ENCODE data around the gene HNRNPUL2. TPM values are rescaled to one million over a fixed set of nuclear protein-coding genes. Genes with fewer than 3 reads are reported as not detected.

Gene HNRNPUL2
- total and polyA plus RNA-seq, 9 of the 15 experiments (the other 6 are each of a cell fraction or from before 2014, with no cell fraction given), result 0.89 to 44.3 (median 15.2) TPM

DNA sequence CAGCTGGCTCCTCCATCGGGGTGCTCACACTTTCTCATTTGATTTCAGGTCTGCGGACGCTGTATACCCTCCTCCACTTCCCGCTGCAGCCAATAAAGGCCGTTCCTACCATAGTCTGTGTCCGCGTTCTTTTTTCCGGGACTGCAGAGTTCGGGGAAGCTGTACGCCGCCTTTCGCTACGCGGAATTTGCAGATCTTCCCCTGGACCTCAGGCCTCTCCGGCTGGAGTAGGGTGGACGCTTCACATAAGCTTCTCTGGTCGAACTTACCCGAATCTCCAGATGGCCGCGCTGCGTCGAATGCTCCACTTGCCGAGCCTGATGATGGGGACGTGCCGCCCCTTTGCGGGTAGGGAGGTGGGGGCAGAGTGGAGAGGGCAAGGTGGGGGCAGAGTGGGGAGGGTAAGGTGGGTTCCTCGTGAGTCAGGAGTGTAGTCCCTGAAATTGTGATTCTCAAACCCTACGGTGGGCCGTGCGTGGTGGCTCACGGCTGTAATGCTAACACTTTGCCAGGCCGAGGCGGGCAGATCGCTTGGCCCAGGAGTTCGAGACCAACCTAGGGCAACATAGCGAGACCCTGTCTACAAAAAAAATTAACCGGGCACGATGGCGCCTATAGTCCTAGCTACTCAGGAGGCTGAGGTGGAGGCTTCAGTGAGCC is 61.5 kb downstream of the HNRNPUL2 start (continued):
- TF ChIP-seq, protein P1, sequence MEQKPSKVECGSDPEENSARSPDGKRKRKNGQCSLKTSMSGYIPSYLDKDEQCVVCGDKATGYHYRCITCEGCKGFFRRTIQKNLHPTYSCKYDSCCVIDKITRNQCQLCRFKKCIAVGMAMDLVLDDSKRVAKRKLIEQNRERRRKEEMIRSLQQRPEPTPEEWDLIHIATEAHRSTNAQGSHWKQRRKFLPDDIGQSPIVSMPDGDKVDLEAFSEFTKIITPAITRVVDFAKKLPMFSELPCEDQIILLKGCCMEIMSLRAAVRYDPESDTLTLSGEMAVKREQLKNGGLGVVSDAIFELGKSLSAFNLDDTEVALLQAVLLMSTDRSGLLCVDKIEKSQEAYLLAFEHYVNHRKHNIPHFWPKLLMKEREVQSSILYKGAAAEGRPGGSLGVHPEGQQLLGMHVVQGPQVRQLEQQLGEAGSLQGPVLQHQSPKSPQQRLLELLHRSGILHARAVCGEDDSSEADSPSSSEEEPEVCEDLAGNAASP (IDR thresholded peaks at IDR 0.05), result no peak
- TF ChIP-seq FOSL1 (tag; conservative IDR thresholded peaks at IDR 0.05), result no peak; the same call in 1 of the 2 replicates
- no peak for TF ChIP-seq EP400 (IDR thresholded peaks at IDR 0.05)
- TF ChIP-seq, protein P2, sequence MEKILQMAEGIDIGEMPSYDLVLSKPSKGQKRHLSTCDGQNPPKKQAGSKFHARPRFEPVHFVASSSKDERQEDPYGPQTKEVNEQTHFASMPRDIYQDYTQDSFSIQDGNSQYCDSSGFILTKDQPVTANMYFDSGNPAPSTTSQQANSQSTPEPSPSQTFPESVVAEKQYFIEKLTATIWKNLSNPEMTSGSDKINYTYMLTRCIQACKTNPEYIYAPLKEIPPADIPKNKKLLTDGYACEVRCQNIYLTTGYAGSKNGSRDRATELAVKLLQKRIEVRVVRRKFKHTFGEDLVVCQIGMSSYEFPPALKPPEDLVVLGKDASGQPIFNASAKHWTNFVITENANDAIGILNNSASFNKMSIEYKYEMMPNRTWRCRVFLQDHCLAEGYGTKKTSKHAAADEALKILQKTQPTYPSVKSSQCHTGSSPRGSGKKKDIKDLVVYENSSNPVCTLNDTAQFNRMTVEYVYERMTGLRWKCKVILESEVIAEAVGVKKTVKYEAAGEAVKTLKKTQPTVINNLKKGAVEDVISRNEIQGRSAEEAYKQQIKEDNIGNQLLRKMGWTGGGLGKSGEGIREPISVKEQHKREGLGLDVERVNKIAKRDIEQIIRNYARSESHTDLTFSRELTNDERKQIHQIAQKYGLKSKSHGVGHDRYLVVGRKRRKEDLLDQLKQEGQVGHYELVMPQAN (IDR thresholded peaks at IDR 0.05; ENCODE audit: borderline replicate concordance), result peak; percentile 32; the same call in 1 of the 2 replicates
- TF ChIP-seq CBX3 (IDR thresholded peaks at IDR 0.05; ENCODE audit: borderline replicate concordance in 1 of 2, low read length in 2 of 2), result no peak
- no peak for TF ChIP-seq ZNF699 (CRISPR knock-in tag; IDR thresholded peaks at IDR 0.05; ENCODE audit: insufficient replicate concordance)
- TF ChIP-seq TSC22D4 (tag; IDR thresholded peaks at IDR 0.05), result no peak
- TF ChIP-seq, protein P3, sequence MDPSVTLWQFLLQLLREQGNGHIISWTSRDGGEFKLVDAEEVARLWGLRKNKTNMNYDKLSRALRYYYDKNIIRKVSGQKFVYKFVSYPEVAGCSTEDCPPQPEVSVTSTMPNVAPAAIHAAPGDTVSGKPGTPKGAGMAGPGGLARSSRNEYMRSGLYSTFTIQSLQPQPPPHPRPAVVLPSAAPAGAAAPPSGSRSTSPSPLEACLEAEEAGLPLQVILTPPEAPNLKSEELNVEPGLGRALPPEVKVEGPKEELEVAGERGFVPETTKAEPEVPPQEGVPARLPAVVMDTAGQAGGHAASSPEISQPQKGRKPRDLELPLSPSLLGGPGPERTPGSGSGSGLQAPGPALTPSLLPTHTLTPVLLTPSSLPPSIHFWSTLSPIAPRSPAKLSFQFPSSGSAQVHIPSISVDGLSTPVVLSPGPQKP (CRISPR knock-in tag; IDR thresholded peaks at IDR 0.05), result no peak
- no peak for TF ChIP-seq GATA2 (CRISPR knock-in tag; IDR thresholded peaks at IDR 0.05)
- TF ChIP-seq GABPA (tag; conservative IDR thresholded peaks at IDR 0.05; ENCODE audit: low read depth), result no peak
- TF ChIP-seq YY1 (IDR thresholded peaks at IDR 0.05; ENCODE audit: borderline replicate concordance in 1 of 3, control insufficient read depth in 1 of 3, extremely low read depth in 1 of 3, insufficient read depth in 3 of 3, insufficient read length in 1 of 3, insufficient replicate concordance in 2 of 3, low read depth in 1 of 3, low read length in 2 of 3), result peak in 1 of 3 experiments; percentile 10
- TF ChIP-seq PTTG1 (tag; IDR thresholded peaks at IDR 0.05; ENCODE audit: low read depth), result no peak
- TF ChIP-seq PYGO2 (tag; IDR thresholded peaks at IDR 0.05), result no peak
- TF ChIP-seq KAT7 (CRISPR knock-in tag; IDR thresholded peaks at IDR 0.05; ENCODE audit: borderline replicate concordance), result peak; percentile 87; the same call in 1 of the 2 replicates
- TF ChIP-seq SMARCA4 (IDR thresholded peaks at IDR 0.05), result no peak
- TF ChIP-seq, protein P4, sequence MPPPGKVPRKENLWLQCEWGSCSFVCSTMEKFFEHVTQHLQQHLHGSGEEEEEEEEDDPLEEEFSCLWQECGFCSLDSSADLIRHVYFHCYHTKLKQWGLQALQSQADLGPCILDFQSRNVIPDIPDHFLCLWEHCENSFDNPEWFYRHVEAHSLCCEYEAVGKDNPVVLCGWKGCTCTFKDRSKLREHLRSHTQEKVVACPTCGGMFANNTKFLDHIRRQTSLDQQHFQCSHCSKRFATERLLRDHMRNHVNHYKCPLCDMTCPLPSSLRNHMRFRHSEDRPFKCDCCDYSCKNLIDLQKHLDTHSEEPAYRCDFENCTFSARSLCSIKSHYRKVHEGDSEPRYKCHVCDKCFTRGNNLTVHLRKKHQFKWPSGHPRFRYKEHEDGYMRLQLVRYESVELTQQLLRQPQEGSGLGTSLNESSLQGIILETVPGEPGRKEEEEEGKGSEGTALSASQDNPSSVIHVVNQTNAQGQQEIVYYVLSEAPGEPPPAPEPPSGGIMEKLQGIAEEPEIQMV (tag; conservative IDR thresholded peaks at IDR 0.05; ENCODE audit: low read depth), result peak; percentile 52; the same call in 1 of the 2 replicates
- TF ChIP-seq, protein P5, sequence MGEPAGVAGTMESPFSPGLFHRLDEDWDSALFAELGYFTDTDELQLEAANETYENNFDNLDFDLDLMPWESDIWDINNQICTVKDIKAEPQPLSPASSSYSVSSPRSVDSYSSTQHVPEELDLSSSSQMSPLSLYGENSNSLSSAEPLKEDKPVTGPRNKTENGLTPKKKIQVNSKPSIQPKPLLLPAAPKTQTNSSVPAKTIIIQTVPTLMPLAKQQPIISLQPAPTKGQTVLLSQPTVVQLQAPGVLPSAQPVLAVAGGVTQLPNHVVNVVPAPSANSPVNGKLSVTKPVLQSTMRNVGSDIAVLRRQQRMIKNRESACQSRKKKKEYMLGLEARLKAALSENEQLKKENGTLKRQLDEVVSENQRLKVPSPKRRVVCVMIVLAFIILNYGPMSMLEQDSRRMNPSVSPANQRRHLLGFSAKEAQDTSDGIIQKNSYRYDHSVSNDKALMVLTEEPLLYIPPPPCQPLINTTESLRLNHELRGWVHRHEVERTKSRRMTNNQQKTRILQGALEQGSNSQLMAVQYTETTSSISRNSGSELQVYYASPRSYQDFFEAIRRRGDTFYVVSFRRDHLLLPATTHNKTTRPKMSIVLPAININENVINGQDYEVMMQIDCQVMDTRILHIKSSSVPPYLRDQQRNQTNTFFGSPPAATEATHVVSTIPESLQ (CRISPR knock-in tag; IDR thresholded peaks at IDR 0.05), result no peak
